ENCODE results near the gene PAM16. TPM values are rescaled to one million over a fixed set of nuclear protein-coding genes. Genes with fewer than 3 reads are reported as not detected.

PAM16 gene
- polyA plus RNA-seq, 4 donors = 34.7 to 98.4 (median 69.5) TPM

- H3K36me3 ChIP-seq (ENCODE audit: control insufficient read depth in 3 of 3, insufficient read depth in 2 of 3, low read depth in 1 of 3, low read length in 3 of 3) = peaks cover 0 to 13% (median 0%) of the 10 kb centered on the region in 3 donors
- FAIRE-seq = no peak
- 73 to 84% (median 82%) methylated on average over 22 of the region's 22 CpGs for WGBS, 3 donors
- DNase-seq = no peak
- no peaks in the 10 kb centered on the region for H3K9me3 ChIP-seq (ENCODE audit: control insufficient read depth in 2 of 2, insufficient read depth in 1 of 2, low read depth in 1 of 2, low read length in 1 of 2)
- no peaks in the 10 kb centered on the region for H3K27me3 ChIP-seq (ENCODE audit: control insufficient read depth in 3 of 3, insufficient read depth in 3 of 3, low read length in 3 of 3)
- H3K4me3 ChIP-seq (ENCODE audit: low read depth in 1 of 3, low read length in 3 of 3) = no peak overlapping the region
- H3K27ac ChIP-seq (ENCODE audit: low read depth in 1 of 3, low read length in 2 of 3) = peak overlapping the region in 2 of 3 donors; percentile 61 to 63
- peaks cover 0 to 55% (median 0%) of the 10 kb centered on the region in 3 donors for H3K4me1 ChIP-seq (ENCODE audit: control insufficient read depth in 3 of 3, insufficient read depth in 2 of 3, low read depth in 1 of 3, low read length in 2 of 3)
These were observed 26.4 kb downstream of the PAM16 start for GRCh38 chr16:4324492-4325252.

DNA sequence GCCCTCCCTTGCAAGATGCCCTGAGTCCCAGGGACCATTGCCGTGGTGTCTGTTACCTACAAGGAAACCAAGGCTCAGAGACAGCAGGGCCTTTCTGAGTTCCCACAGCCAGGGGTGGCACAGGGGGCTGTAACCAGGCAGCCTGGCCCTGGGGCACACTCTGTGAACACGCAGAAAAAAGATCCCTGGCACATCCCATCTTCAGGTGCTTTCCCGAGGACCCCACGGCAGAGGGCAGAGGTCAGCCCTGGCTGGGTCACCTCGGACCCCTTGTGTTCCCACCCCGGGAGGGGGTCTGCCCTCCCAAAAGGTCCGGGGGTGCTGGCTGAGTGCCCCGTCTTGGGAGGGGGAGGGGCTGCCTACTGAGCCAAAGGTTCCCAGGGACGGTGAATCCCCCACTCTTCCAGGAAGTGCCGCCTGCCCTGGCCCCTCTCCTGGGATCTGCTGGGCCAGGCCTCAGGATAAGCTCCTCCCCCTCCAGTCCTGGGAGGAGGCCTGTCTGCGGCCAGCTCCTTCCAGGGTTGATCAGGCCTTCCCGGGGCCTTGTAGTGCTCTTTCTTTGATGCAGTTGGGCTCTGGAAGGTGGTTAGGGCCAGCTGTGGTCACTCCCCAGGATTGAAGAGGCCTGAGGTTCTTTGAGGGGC lies 27.2 kb downstream of the PAM16 start:
- Histone ChIP-seq H3K27me3 (ENCODE audit: control insufficient read depth in 3 of 3, insufficient read depth in 3 of 3, low read length in 3 of 3) (peaks cover 0 to 7% (median 0%) of the 10 kb centered on the region in 3 donors), H3K4me3 (ENCODE audit: low read depth in 1 of 3, low read length in 3 of 3) (no peak overlapping the region), H3K4me1 (ENCODE audit: control insufficient read depth in 3 of 3, insufficient read depth in 2 of 3, low read depth in 1 of 3, low read length in 2 of 3) (peaks cover 0 to 59% (median 0%) of the 10 kb centered on the region in 3 donors), H3K36me3 (ENCODE audit: control insufficient read depth in 3 of 3, insufficient read depth in 2 of 3, low read depth in 1 of 3, low read length in 3 of 3) (peaks cover 0 to 13% (median 0%) of the 10 kb centered on the region in 3 donors), H3K27ac (ENCODE audit: low read depth in 1 of 3, low read length in 2 of 3) (peak overlapping the region in 2 of 3 donors; percentile 61 to 63), H3K9me3 (ENCODE audit: control insufficient read depth in 2 of 2, insufficient read depth in 1 of 2, low read depth in 1 of 2, low read length in 1 of 2) (no peaks in the 10 kb centered on the region)
- FAIRE-seq = no peak
- peak in 1 of 2 donors; percentile 79 for DNase-seq
- 24 to 35% (median 34%) methylated on average over 9 to 12 of the region's 12 CpGs for WGBS, 3 donors

- H3K9me3 ChIP-seq (ENCODE audit: control insufficient read depth in 2 of 2, insufficient read depth in 1 of 2, low read depth in 1 of 2, low read length in 1 of 2) = no peaks in the 10 kb centered on the region
- WGBS, 3 donors = 72 to 81% (median 73%) methylated on average over 18 to 21 of the region's 21 CpGs
- no peak overlapping the region for H3K4me3 ChIP-seq (ENCODE audit: low read depth in 1 of 3, low read length in 3 of 3)
- H3K27ac ChIP-seq (ENCODE audit: low read depth in 1 of 3, low read length in 2 of 3) = peak overlapping the region in 2 of 3 donors; percentile 61 to 63
- H3K36me3 ChIP-seq (ENCODE audit: control insufficient read depth in 3 of 3, insufficient read depth in 2 of 3, low read depth in 1 of 3, low read length in 3 of 3) = peaks cover 0 to 13% (median 0%) of the 10 kb centered on the region in 3 donors
- FAIRE-seq (no peak), DNase-seq (no peak)
- H3K4me1 ChIP-seq (ENCODE audit: control insufficient read depth in 3 of 3, insufficient read depth in 2 of 3, low read depth in 1 of 3, low read length in 2 of 3) = peaks cover 0 to 59% (median 0%) of the 10 kb centered on the region in 3 donors
- H3K27me3 ChIP-seq (ENCODE audit: control insufficient read depth in 3 of 3, insufficient read depth in 3 of 3, low read length in 3 of 3) = peaks cover 0 to 9% (median 0%) of the 10 kb centered on the region in 3 donors
These were observed 27.9 kb downstream of the PAM16 start for GRCh38 chr16:4323071-4323844.

- FAIRE-seq = no peak
- Histone ChIP-seq H3K4me1 (ENCODE audit: control insufficient read depth in 3 of 3, insufficient read depth in 2 of 3, low read depth in 1 of 3, low read length in 2 of 3) (peaks cover 0 to 62% (median 0%) of the 10 kb centered on the region in 3 donors), H3K27me3 (ENCODE audit: control insufficient read depth in 3 of 3, insufficient read depth in 3 of 3, low read length in 3 of 3) (peaks cover 0 to 17% (median 2%) of the 10 kb centered on the region in 3 donors), H3K27ac (ENCODE audit: low read depth in 1 of 3, low read length in 2 of 3) (no peak overlapping the region), H3K4me3 (ENCODE audit: low read depth in 1 of 3, low read length in 3 of 3) (no peak overlapping the region), H3K9me3 (ENCODE audit: control insufficient read depth in 2 of 2, insufficient read depth in 1 of 2, low read depth in 1 of 2, low read length in 1 of 2) (no peaks in the 10 kb centered on the region), H3K36me3 (ENCODE audit: control insufficient read depth in 3 of 3, insufficient read depth in 2 of 3, low read depth in 1 of 3, low read length in 3 of 3) (peaks cover 0 to 13% (median 0%) of the 10 kb centered on the region in 3 donors)
- WGBS, 3 donors = 62 to 79% (median 70%) methylated on average over 30 of the region's 30 CpGs
- DNase-seq = no peak
These were observed 28.7 kb downstream of the PAM16 start for GRCh38 chr16:4322121-4323052.

GRCh38 chr16:4321286-4322120 lies 29.6 kb downstream of the PAM16 start:
- Histone ChIP-seq H3K4me3 (ENCODE audit: low read depth in 1 of 3, low read length in 3 of 3) (no peak overlapping the region), H3K27ac (ENCODE audit: low read depth in 1 of 3, low read length in 2 of 3) (peak overlapping the region in 1 of 3 donors; percentile 40), H3K9me3 (ENCODE audit: control insufficient read depth in 2 of 2, insufficient read depth in 1 of 2, low read depth in 1 of 2, low read length in 1 of 2) (no peaks in the 10 kb centered on the region), H3K36me3 (ENCODE audit: control insufficient read depth in 3 of 3, insufficient read depth in 2 of 3, low read depth in 1 of 3, low read length in 3 of 3) (peaks cover 0 to 13% (median 0%) of the 10 kb centered on the region in 3 donors), H3K27me3 (ENCODE audit: control insufficient read depth in 3 of 3, insufficient read depth in 3 of 3, low read length in 3 of 3) (peaks cover 0 to 25% (median 10%) of the 10 kb centered on the region in 3 donors), H3K4me1 (ENCODE audit: control insufficient read depth in 3 of 3, insufficient read depth in 2 of 3, low read depth in 1 of 3, low read length in 2 of 3) (peaks cover 0 to 58% (median 0%) of the 10 kb centered on the region in 3 donors)
- no peak for DNase-seq
- no peak for FAIRE-seq
- 74 to 84% (median 79%) methylated on average over 19 of the region's 19 CpGs for WGBS, 3 donors

DNA sequence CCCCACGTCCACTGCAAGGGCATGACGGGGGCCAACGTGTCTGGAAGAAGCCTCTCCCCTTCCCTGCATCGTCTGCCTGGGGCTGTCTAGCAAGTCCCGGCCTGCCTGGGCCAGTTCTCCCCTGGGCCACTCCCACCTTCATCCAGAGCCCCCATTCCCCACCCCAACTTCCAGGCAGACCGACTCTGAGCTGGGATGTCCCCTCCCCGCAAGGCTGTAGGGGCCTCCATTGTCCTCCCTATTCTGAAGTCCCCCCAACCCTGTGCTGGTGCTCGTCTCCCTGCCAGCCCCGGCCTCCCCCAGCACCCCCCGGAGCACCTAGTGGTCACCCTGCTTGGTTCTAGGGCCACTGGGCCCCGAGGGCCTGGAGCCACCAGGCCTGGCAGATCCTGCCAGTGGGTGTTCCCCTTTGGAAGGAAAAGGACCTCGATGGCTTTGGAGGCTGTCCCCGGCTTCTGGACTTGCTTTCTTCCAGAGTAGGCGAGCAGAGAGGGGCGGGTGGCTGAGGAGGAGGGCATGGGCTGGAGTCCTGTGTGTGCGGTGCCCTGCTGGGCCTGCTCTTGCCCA lies 30.5 kb downstream of the PAM16 start:
- H3K27me3 ChIP-seq (ENCODE audit: control insufficient read depth in 3 of 3, insufficient read depth in 3 of 3, low read length in 3 of 3) = peaks cover 0 to 27% (median 12%) of the 10 kb centered on the region in 3 donors
- H3K27ac ChIP-seq (ENCODE audit: low read depth in 1 of 3, low read length in 2 of 3) = peak overlapping the region in 1 of 3 donors; percentile 4
- FAIRE-seq (no peak), DNase-seq (no peak)
- 64 to 70% (median 67%) methylated on average over 15 to 16 of the region's 16 CpGs for WGBS, 3 donors
- H3K9me3 ChIP-seq (ENCODE audit: control insufficient read depth in 2 of 2, insufficient read depth in 1 of 2, low read depth in 1 of 2, low read length in 1 of 2) = no peaks in the 10 kb centered on the region
- H3K4me1 ChIP-seq (ENCODE audit: control insufficient read depth in 3 of 3, insufficient read depth in 2 of 3, low read depth in 1 of 3, low read length in 2 of 3) = peaks cover 0 to 58% (median 0%) of the 10 kb centered on the region in 3 donors
- H3K36me3 ChIP-seq (ENCODE audit: control insufficient read depth in 3 of 3, insufficient read depth in 2 of 3, low read depth in 1 of 3, low read length in 3 of 3) = peaks cover 0 to 13% (median 0%) of the 10 kb centered on the region in 3 donors
- no peak overlapping the region for H3K4me3 ChIP-seq (ENCODE audit: low read depth in 1 of 3, low read length in 3 of 3)
